Smooth muscle cell (in vitro differentiated cells): Measurements from ENCODE around the gene FRZB. TPM values are rescaled to one million over a fixed set of nuclear protein-coding genes. Genes with fewer than 3 reads are reported as not detected.
"Not testable (repeated sequence)": the region's sequence is repeated elsewhere in the genome, so short reads cannot be mapped to it uniquely, and the experiment has no call there.

Source experiments
- DNase-seq: peaks from one replicate; lab custom pipeline; 2025; ENCODE audit not compliant: unreplicated experiment; lab: John Stamatoyannopoulos, UW
- H2AFZ ChIP-seq: fragments of 200-600 bp; sonication (generic); 2 replicates; pipeline ENCODE4 v1.6.0; 2016; ENCODE audit warnings: antibody characterized with exemption, low read depth, mild to moderate bottlenecking
- H3F3A ChIP-seq: fragments of 200-600 bp; sonication (generic); 2 replicates; pipeline ENCODE4 v1.6.0; 2017; ENCODE audit warnings: antibody characterized with exemption, low read depth
- H3K27ac ChIP-seq: fragments of 200-600 bp; sonication (generic); 2 replicates; pipeline ENCODE4 v1.5.1; 2016; ENCODE audit warnings: low read depth, mild to moderate bottlenecking
- H3K27me3 ChIP-seq: fragments of 200-600 bp; sonication (generic); 2 replicates; pipeline ENCODE4 v1.6.1; 2016; ENCODE audit warnings: low read depth, mild to moderate bottlenecking
- H3K36me3 ChIP-seq: fragments of 200-600 bp; sonication (generic); 2 replicates; pipeline ENCODE4 v1.5.1; 2016; ENCODE audit warnings: low read depth
- H3K4me1 ChIP-seq: fragments of 200-600 bp; sonication (generic); 2 replicates; pipeline ENCODE4 v1.5.1; 2016; ENCODE audit warnings: low read depth
- H3K4me2 ChIP-seq: fragments of 200-600 bp; sonication (generic); 2 replicates; pipeline ENCODE4 v1.6.0; 2016; ENCODE audit warnings: mild to moderate bottlenecking
- H3K4me3 ChIP-seq: fragments of 200-600 bp; sonication (generic); 2 replicates; pipeline ENCODE4 v1.5.1; 2016; ENCODE audit warnings: mild to moderate bottlenecking
- H3K79me2 ChIP-seq: fragments of 200-600 bp; sonication (generic); 2 replicates; pipeline ENCODE4 v1.6.0; 2016; ENCODE audit warnings: low read depth, mild to moderate bottlenecking
- H3K9ac ChIP-seq: fragments of 200-600 bp; sonication (generic); 2 replicates; pipeline ENCODE4 v1.6.0; 2016; ENCODE audit warnings: low read depth
- H3K9me3 ChIP-seq: fragments of 200-600 bp; sonication (generic); replicated peaks from 2 replicates; pipeline ENCODE4 v1.5.1; 2016; ENCODE audit warnings: low read depth
- H4K20me1 ChIP-seq: fragments of 200-600 bp; sonication (generic); 2 replicates; pipeline ENCODE4 v1.6.0; 2016; ENCODE audit warnings: low read depth
- WGBS: methylation state at CpG from one replicate; pipeline ENCODE4 v1.1.7; 2016; ENCODE audit warnings: low lambda C conversion rate; 5-methylcytosine and 5-hydroxymethylcytosine counted together
- polyA plus RNA-seq: library from polyadenylated mRNA; unstranded; fragments of >200 nt; fragmentation: Nextera tagmentation; extraction: Ambion mirVana; gene quantifications from 2 replicates; pipeline ENCODE4 v1.2.1, GENCODE V29; 2016
- total RNA-seq: library from RNA; depleted of rRNA; stranded (reverse); fragments of >200 nt; gene quantifications from 2 replicates; pipeline ENCODE4 v1.2.3, GENCODE V29; 2014
- TF ChIP-seq, protein P1 (sequence below): fragments of 200-600 bp; sonication (generic); IDR thresholded peaks from 2 replicates; pipeline ENCODE4 v1.5.1; 2017; ENCODE audit warnings: borderline replicate concordance, mild to moderate bottlenecking, antibody characterized with exemption; ENCODE audit not compliant: insufficient read depth, poor library complexity, severe bottlenecking

Gene FRZB
- total and polyA plus RNA-seq, 2 experiments from 2014 or later, result 11.2 to 33.5 TPM

DNA sequence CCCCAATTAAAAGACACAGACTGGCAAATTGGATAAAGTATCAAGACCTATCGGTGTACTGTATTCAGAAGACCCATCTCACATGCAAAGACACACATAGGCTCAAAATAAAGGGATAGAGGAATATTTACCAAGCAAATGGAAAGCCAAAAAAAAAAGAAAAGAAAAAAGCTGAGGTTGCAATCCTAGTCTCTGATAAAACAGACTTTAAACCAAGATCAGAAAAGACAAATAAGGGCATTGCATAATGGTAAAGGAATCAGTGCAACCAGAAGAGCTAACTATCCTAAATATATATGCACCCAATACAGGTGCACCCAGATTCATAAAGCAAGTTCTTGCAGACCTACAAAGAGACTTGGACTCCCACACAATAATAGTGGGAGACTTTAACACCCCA lies 10.2 kb upstream of the FRZB start:
- not testable (repeated sequence) for H3K36me3 ChIP-seq, H3K79me2 ChIP-seq, H3K9me3 ChIP-seq, H3K4me3 ChIP-seq, H3K4me2 ChIP-seq, H3K27me3 ChIP-seq, H3K4me1 ChIP-seq, H3F3A ChIP-seq, H3K27ac ChIP-seq, H4K20me1 ChIP-seq, H3K9ac ChIP-seq, H2AFZ ChIP-seq, DNase-seq
- WGBS, result 100% methylated on average over 1 of the region's 1 CpG

GRCh38 chr2:182870227-182870626 lies 3.8 kb upstream of the FRZB start:
- WGBS, result 11% methylated on average over 1 of the region's 1 CpG
- TF ChIP-seq, protein P1, sequence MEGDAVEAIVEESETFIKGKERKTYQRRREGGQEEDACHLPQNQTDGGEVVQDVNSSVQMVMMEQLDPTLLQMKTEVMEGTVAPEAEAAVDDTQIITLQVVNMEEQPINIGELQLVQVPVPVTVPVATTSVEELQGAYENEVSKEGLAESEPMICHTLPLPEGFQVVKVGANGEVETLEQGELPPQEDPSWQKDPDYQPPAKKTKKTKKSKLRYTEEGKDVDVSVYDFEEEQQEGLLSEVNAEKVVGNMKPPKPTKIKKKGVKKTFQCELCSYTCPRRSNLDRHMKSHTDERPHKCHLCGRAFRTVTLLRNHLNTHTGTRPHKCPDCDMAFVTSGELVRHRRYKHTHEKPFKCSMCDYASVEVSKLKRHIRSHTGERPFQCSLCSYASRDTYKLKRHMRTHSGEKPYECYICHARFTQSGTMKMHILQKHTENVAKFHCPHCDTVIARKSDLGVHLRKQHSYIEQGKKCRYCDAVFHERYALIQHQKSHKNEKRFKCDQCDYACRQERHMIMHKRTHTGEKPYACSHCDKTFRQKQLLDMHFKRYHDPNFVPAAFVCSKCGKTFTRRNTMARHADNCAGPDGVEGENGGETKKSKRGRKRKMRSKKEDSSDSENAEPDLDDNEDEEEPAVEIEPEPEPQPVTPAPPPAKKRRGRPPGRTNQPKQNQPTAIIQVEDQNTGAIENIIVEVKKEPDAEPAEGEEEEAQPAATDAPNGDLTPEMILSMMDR, result peak; percentile 17
- no peaks in the 10 kb centered on the region for H3K79me2 ChIP-seq
- H3F3A ChIP-seq, result peaks cover 4% of the 10 kb centered on the region
- H3K4me3 ChIP-seq, result no peak overlapping the region
- peaks cover 12% of the 10 kb centered on the region for H3K4me1 ChIP-seq
- no peaks in the 10 kb centered on the region for H3K27me3 ChIP-seq
- no peaks in the 10 kb centered on the region for H3K9me3 ChIP-seq
- H3K36me3 ChIP-seq, result no peaks in the 10 kb centered on the region
- H3K9ac ChIP-seq, result no peak overlapping the region
- no peak overlapping the region for H2AFZ ChIP-seq
- no peak for DNase-seq
- H4K20me1 ChIP-seq, result no peaks in the 10 kb centered on the region
- no peak overlapping the region for H3K27ac ChIP-seq
- H3K4me2 ChIP-seq, result no peak overlapping the region

DNA sequence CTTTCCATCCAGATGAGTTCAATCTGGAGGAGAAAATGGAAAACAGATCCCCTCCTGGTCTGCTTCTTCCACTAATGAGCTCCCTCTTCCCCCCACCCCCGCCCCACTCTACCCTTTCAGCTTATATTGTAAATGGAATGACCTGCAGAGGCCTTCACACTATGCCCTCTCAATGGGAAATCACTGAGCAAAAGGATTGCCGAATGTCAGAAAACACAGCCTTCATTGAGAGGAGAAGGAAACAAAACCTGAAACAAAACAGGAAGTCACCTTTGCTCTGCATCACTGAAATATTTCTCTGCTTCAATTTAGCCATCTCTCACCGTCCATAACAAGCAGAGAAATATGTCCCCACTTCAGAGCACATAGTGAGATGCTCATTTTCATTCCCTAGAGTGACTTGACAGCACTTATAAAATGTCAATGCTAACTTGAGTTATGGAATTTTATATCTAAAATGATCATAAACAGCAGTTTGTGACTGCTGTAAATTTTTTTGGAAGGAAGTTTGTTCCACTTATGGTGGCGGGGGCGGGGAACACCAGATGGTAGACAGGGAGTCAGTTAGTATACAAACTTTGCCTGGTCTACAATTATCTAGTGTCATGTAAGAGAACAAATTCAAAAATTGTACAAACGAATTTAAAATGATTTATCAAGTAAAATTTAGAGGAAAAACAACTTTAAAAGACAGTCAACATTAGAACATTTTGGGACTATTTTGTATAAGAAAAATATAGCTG lies 1.8 kb upstream of the FRZB start:
- H4K20me1 ChIP-seq, result no peaks in the 10 kb centered on the region
- peaks cover 26% of the 10 kb centered on the region for H3K4me1 ChIP-seq
- no peaks in the 10 kb centered on the region for H3K9me3 ChIP-seq
- H3K27ac ChIP-seq, result no peak overlapping the region
- peaks cover 6% of the 10 kb centered on the region for H3K27me3 ChIP-seq
- H3K79me2 ChIP-seq, result no peaks in the 10 kb centered on the region
- no peak overlapping the region for H3K4me3 ChIP-seq
- no peak overlapping the region for H3K9ac ChIP-seq
- WGBS, result 67% methylated on average over 6 of the region's 6 CpGs
- H2AFZ ChIP-seq, result no peak overlapping the region
- H3F3A ChIP-seq, result peaks cover 4% of the 10 kb centered on the region
- TF ChIP-seq, protein P1, result no peak
- no peak overlapping the region for H3K4me2 ChIP-seq
- DNase-seq, result no peak
- no peaks in the 10 kb centered on the region for H3K36me3 ChIP-seq

- Histone ChIP-seq H3K36me3 (no peaks in the 10 kb centered on the region), H3K79me2 (no peaks in the 10 kb centered on the region), H4K20me1 (no peaks in the 10 kb centered on the region), H3K4me1 (peaks cover 30% of the 10 kb centered on the region), H3K4me2 (peak overlapping the region; percentile 95), H3K27ac (no peak overlapping the region), H3K27me3 (peaks cover 6% of the 10 kb centered on the region), H2AFZ (peak overlapping the region; percentile 96), H3K9ac (no peak overlapping the region), H3F3A (peaks cover 4% of the 10 kb centered on the region), H3K9me3 (no peaks in the 10 kb centered on the region), H3K4me3 (peak overlapping the region; percentile 62)
- 41% methylated on average over 12 of the region's 12 CpGs for WGBS
- TF ChIP-seq, protein P1, result no peak
- DNase-seq, result no peak
These were observed 1.1 kb upstream of the FRZB start for GRCh38 chr2:182867426-182868053.
